Measurements from ENCODE around the gene PDE2A. TPM values are rescaled to one million over a fixed set of nuclear protein-coding genes. Genes with fewer than 3 reads are reported as not detected.

PDE2A gene
- total RNA-seq, 6 experiments from 2014 or later = 11.2 to 46.3 (median 22.8) TPM

GRCh38 chr11:72529068-72529467, 145.2 kb downstream of the PDE2A start:
- H3K4me3 ChIP-seq = no peak overlapping the region
- H3K9me3 ChIP-seq = no peaks in the 10 kb centered on the region
- H3K27me3 ChIP-seq = no peaks in the 10 kb centered on the region
- WGBS (ENCODE audit: insufficient coverage, low coverage, low lambda C conversion rate, missing lambda C conversion rate) = 25% methylated on average over 1 of the region's 3 CpGs
- H3K27ac ChIP-seq = no peak overlapping the region
- H3K36me3 ChIP-seq = no peaks in the 10 kb centered on the region
- TF ChIP-seq CTCF (IDR thresholded peaks at IDR 0.05) (no peak), POLR2A (IDR thresholded peaks at IDR 0.05) (no peak)
- DNase-seq = no peak
- no peak for ATAC-seq
- H3K4me1 ChIP-seq = no peaks in the 10 kb centered on the region
- intact Hi-C loops (cut with DNase I) = no loop called here

GRCh38 chr11:72528121-72528520, 146.1 kb downstream of the PDE2A start:
- ATAC-seq (peak in 1 of 4 donors; percentile 21), DNase-seq (no peak)
- intact Hi-C loops (cut with DNase I) = no loop called here
- H3K27me3 ChIP-seq = no peaks in the 10 kb centered on the region
- TF ChIP-seq CTCF (IDR thresholded peaks at IDR 0.05) (no peak), POLR2A (IDR thresholded peaks at IDR 0.05) (no peak)
- WGBS (ENCODE audit: insufficient coverage, low coverage, low lambda C conversion rate, missing lambda C conversion rate) = 74% methylated on average over 3 of the region's 3 CpGs
- H3K9me3 ChIP-seq = no peaks in the 10 kb centered on the region
- no peaks in the 10 kb centered on the region for H3K4me1 ChIP-seq
- H3K27ac ChIP-seq = no peak overlapping the region
- H3K36me3 ChIP-seq = no peaks in the 10 kb centered on the region
- H3K4me3 ChIP-seq = no peak overlapping the region

MicroRNAs encoded within 50 kb of the gene (microRNA counts, 767-probe panel; counts per million panel counts)
- microRNA hsa-miR-139-3p (5,638 counts per million, percentile 14 among the panel's probes with 10 or more counts), microRNA hsa-miR-139-5p (237 counts per million)

Small RNA genes within 50 kb of the gene (microRNA-seq; reads per million reads assigned to microRNA genes)
- gene MIR139 = 10,638 to 12,666 reads per million in 2 donors

Small RNA genes within 50 kb of the gene (small RNA-seq; reads per million reads assigned to genes)
- gene MIR139 (5.2 to 5.7 reads per million in 2 experiments), gene RNU7-105P (0 reads per million in 2 experiments)

Other genes starting within 250 kb of the PDE2A start
- 10 to 100 TPM; 17.5 to 35.5 (median 23.4) TPM for gene CLPB, start 239.9 kb downstream of the PDE2A start, total RNA-seq
- gene ARAP1, start 78.0 kb upstream of the PDE2A start, total RNA-seq = 10 to 100 TPM; 32.9 to 76.7 (median 41.2) TPM
- gene STARD10, start 119.6 kb upstream of the PDE2A start, total RNA-seq = 100 to 1,000 TPM; 282 to 525 (median 330) TPM
- gene ATG16L2, start 140.0 kb upstream of the PDE2A start, total RNA-seq = 10 to 100 TPM in 5 of 6 experiments, 1 to 10 TPM in 1; 8.6 to 23.8 (median 15.4) TPM